Stimulated activated CD8-positive, alpha-beta memory T cell treated with anti-CD3 and anti-CD28 coated beads, Interleukin-2, amount 100 ng/mL, for 1 hour (primary cell): ENCODE results near the gene UPK3A.

Experiments used
- DNase-seq, 2 donors: peaks; one replicate each; pipeline ENCODE4 v3.0.0-alpha.2; 2020; ENCODE audit warnings: low read depth in 2 of 2

UPK3A gene

DNA sequence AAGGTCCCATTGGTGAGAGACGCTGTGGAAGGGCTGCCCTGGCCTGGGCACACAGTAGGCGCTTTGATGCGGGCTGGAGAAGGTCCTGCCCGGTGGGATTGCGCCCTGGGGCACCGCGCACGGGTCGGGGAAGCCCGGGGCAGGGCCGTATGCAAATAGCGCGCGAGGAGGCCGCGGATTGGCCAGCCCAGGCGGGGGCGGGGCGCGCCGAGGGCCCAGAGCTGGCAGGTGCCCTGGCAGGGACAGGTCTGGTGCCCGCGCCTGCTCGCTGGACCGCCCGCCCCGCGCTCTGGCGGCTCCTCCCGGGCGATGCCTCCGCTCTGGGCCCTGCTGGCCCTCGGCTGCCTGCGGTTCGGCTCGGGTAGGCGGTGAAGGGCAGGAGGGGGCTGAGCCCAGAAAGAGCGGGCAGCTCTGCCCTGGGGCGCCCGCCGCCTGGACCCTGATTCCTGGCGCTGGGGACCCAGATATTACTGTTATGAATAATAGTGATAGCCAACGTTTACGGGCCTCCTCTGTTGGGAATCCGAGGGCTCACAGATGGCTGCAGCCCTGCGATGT is at the start of gene UPK3A:
Gene UPK3A, plus strand, starts transcription at position 245 of the 558 bp plus-strand sequence. Its CDS starts 65 bp downstream, at position 310.
- DNase-seq = peak; percentile 24 to 43

DNA sequence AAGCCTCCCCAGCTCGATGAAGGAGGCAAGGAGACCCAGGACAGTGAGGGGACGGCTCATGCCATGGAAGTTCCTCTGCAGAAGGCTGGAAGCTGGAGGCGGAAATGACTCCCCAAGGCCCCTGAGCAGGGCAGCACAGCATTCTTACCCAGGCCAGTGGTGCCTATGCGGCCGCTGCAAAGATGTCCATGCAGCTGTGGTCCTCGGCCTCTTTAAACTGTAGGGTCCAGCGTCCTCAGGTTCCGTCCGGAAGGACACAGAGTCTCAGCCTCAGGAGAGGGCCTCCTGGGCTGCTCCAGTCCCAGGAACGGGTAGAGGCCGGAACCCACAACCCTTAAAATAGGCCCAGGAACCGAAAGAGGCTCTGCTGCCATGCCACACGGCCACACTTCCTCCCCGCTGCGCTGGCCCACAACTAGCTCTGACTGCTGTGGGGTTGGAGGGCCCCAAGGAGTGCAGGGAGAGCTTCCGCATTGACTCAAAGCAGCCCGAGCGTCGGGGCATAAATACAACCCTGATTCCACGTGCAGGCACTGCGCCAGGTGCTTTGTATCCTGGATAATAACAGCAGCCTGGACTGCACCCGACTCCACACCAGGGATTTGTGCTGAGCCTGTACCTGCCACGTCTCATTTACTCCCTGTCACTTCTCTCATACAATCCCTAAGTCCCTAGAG is 49.5 kb upstream of the UPK3A start:
- no peak for DNase-seq

DNA sequence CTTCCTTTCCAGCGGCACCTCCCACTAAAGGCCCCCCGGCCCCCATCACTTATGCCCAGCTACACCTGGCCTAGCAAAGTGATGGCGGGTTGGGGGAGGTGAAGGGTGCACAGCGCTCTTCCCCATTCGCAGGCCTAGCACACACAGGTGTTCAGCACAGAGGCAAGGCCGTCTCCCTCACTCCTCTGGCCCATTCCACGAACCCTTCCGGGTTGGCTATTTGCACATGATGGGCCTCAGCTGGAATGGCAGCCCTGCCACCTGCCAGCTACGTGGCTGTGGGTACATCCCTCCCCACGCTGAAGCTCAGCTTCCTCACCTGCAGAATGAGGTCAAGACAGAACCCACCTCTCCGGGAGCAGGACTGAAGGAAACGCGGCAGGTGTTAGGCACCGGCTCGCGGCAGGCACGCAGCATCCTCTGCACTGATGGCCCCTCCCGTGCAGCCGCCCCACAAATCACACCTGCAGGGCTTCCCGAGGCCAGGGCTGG is 48.9 kb upstream of the UPK3A start:
- DNase-seq = no peak

DNA sequence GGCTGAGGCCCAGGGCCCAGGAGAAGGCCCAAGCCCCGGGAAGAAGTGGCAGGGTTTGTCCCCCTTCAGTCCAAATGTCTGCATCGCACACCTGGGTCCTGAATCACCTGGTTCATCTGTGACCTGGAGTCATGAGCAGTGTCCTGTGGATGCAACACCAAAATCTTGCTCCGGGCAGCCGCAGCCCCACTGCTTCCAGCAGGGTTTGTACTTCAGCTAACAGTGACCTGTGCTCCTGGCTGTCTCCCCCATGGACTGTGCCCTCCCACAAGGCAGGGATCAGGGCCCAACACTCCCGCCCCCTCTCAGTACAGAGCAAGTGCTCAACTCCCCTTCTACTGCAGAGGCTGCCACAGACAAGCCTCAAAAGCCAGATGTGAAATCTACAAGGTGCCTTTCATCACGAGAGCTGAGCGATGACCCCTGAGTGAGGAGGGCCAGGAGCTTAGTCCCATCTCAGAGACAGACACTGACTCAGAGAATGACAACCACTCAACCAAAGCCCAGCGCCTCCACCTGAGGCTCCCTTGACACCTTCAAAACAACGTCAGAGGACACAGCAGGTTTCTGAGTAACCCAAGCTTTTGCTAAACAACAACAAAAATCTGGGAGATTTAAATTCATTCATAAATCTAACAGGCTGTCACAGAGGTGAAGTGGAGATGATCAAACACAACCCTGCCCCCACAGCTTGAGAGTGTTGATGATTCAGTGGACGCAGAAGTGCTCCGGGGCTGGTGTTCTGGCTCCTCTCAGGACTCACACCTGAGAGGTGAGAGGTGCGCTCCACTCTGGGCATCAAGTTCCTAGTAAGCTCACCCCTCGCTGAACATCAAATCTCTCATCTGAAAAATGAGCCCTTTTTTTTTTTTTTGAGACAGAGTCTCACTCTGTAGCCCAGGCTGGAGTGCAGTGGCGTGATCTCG is 47.4 kb upstream of the UPK3A start:
- no peak for DNase-seq

DNA sequence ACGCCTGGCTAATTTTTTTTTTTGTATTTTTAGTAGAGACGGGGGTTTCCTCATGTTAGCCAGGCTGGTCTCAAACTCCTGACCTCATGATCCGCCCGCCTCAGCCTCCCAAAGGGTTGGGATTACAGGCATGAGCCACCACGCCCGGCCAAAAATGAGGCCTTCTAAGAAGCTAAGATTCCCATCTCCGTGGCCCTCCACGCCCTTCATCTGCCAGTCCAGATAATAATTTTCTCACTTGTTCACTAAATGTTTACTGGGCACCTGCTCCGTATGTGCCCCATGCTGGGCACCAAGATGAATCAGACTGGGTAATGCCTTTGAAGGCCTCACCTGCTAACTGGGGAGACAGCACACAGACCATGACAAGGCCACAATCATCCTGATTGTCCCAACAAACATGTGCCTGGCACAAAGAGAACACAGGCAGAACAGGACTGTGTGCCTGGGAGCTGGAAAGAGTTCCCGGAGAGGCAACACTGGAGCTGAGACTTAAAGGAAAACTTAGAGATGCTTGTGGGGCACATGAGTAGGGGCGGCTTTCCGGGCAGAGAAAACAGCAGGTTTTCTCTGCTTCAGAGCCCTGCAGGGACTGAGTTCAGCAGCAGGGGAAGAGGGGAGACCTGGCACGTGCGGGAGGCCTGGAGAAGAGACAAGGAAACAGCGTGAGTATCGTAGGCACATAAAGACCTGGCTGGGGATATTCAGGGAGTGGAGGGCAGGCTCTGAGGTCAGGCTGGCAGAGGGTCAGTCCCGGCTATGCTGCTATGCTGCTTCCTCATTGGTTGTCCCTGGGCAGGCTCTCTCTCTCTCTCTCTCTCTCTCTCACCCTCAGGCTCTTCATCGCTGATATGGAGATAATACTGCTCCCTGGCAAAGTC is 46.4 kb upstream of the UPK3A start:
- no peak for DNase-seq

DNA sequence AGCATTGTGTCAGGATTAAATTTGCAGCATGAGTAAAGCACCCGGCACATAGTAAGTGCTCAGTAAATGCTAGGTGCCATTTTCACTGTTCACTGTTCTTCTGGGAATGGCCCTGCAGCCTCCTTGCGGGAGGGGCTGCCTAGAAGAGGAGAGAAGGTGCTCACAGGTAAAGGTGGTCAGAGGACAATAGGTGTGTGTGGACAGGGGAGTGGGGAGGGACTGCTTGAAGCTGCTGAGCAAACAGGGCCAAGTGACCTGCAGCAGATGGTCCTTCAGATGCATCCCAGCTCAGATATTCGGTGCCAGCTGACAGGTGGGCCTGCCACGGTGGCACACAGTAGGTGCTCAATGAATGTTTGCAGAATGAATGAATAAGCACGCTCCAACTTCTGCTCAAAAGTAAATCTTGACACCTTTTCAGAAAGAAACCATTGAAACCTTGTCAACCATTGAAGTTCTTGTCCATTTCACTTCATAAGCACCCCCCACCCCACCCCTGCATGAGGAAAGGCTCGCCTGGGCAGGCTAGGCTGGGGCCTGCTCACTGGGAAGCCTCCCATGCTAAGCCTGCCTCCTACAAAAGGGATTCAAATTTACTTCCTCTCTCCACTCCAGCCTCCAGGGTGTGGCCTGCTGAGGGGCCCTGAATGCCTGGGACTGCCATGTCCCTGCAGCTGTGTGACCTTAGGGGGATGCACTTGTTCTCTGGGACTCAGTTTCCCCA is 45.6 kb upstream of the UPK3A start:
- DNase-seq = no peak

DNA sequence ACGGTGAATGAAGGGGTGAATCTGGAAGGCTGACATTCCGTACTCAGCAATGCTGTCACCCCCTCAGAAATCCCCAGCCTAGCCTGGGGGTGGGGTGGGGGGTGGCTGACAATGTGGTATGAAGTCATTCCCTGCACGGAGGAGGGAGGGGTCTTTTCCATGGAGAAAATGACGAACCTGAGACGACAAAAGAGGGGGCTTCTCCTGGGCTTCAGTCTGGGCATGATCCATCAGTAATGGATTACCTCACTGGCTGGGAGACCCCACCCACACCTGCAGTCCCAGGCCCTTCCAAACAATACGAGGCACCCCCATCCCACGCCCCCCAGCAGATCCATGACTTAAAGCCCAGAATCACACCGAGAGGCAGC is 45.1 kb upstream of the UPK3A start:
- DNase-seq = no peak

DNA sequence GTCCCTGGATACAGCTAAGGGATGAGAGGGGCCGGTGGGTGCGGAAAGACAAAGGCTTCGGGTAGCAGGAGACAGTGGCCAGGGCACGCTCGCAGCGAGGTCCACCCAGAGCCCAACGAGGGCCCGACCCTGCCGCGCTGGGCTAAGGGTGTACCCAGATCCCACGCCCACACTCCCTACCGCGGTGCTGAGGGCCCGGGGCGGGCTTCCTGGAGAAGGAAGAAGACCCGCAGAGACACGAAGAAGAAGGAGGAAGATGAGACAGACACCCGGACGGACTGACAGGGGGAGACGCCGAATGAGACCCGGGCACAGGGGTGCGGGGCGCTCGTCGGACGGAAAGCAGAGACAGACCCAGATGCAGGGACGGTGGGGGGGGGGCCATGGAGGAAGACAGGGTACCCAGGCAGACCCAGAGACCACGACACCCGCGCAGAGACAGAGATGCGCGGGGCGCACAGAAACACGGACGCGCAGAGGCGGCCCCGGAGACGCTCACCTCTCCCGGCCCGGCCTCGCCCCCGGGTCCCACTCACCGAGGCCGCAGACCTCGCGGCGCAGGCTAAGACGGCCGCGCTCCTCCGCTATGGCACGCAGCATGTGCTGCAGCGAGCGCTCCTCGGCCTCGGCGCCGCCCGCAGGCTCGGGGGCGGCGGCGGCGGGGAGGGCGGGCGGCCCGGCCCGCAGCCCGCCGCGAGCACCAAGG is 44.5 kb upstream of the UPK3A start:
- DNase-seq = no peak

DNA sequence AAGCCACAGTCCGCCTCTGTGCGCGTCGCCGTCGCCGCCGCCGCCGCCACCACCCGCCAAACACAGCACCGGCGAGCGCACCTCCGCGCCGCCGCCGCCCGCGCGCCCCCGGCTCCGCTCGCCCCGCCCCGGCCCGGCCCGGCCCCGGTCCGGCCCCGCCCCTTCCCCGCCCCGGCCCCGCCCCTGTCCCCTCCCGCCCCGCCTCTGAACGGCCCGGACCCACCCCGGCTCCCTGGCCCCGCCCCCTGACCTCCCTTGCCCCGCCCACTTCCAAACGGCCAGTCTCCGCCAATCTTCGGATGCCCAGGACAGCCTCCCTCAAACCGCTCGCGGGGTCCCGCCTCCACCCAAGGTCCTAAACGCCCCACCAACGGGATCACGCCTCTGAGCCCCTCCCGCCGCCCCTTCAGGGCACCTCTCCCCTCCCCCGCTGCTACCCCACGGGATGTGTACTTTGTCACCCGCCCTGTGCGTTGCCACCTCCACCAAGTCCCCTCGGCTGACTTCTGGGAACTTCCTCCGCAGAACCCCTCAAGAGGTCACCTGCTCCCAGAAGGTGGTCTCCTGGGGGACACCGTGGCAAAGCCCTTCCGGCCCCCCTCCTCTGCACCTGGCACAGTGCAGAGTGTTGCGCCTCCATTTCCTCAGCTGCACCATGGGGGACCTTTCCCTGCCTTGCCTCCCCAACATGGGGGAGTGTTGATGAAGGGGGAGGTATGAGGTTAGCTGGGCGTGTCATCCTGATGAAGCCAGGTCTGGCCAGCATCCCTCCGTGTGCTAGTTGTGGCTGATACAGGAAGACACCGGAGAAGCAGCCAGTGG is 43.7 kb upstream of the UPK3A start, which contains the start of gene KIAA0930:
Gene KIAA0930, minus strand, starts transcription at position 85 of the 822 bp plus-strand sequence. CDS start 191 bp downstream, outside the sequence.
- DNase-seq = peak; percentile 73 to 74

DNA sequence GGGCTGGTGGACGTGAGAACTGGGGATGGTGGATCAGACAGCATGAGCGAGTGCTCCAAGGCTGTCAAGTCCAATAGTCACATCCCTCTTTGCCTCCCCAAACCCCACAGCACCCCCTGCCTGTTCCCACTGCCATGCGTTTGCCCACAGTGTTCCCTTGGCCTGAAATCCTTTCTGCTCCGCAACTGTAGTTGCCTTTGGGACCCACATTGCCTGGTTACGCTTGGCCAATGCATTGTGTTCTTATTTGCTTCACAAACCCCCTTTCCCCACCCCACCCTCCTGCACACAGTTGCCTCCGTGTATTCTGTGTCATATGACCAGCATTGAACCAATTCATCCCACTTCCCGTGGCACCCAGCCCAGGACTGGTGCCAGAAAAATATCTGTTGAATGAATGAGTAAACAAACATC is 42.0 kb upstream of the UPK3A start:
- DNase-seq = no peak

DNA sequence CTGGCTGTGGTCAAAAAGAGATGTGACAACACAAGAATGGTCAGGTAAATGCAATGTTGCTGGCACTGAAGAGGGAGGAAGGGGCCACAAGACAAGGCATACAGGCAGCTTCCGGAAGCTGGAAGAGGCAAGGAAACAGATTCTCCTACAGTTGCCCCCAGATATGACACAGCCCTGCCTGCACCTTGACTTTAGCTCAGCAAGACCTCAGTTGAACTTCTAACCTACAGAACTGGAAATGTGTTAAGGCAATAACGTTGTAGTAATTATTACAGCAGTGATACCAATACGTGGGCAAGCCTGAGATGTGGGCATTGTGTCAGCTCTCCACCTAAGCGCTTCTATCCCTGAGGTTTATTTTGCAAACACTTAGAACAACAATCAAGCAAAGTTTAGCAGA is 39.8 kb upstream of the UPK3A start:
- no peak for DNase-seq

DNA sequence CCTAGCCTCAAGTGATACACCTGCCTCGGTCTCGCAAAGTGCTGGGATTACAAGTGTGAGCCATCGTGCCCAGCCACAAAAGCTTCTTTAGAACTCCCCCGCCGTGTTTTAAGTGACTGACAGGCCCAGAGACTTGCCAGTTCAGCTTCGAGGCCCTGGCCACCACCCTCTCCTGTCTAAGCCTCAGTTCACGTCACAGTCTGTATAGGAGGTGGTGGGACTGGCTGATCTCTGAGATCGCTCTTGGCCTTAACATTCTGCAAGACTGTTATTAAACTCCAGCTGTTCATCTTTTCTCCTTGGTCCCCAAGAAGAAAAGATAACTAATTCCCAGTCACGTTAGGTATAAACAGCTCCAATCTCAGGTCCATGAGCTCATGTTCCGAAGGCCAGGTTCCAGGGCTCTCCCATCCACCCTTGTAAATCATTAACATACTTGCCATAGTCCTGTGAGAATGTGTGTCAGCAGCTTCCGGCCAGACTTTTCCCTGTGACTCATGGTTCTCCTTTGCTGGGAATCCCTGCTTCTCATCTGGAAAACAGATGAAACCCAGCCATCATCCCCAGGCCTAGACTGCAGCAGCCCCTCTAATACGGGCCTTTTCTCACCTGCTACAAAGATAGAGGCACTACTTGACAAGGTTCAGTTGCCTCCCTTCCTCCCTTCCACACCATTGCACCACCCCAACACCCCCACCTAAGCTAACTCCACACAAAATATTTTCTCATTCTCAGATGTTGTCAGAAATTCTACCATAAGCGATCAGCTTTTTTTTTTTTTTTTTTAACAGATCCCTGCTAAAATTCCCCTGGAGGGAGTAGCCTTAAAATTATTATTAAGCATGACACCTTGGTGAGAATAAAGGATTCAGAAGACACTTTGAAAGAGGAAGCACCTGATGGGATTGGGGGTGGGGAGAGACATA is 38.4 kb upstream of the UPK3A start:
- no peak for DNase-seq

DNA sequence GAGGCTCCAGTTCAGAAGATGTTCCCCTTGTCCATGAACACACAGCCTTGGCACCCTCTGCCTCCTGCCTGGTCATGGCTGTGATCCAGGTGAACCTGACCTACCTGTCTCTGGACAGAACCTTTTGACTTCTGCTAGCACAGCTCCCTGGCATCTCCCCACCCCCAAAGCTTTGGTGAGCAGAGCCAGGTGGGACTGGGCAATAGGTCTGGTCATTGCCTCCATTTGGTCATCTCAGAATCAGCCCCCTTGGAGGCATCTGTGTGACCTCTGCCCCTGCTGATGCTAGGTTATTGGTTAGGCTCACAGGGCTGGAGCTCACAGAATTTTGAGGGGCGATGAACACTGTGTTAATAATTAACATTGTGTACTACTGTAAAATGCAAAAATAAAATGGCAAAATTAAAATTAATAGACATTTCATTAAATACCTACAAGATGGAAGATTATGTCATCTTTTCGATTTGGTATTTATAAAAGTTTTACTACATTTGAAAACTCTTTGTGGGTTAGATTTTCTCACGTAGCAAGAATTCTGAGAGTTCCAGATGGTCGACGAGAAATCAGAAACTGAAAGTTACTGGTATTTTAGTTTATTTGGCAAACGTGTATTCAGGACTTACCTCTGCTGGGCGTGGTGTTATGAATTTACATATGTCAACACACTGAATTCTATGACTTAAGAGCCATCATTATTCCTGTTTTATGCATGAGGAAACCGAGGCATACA is 35.8 kb upstream of the UPK3A start:
- DNase-seq = no peak

DNA sequence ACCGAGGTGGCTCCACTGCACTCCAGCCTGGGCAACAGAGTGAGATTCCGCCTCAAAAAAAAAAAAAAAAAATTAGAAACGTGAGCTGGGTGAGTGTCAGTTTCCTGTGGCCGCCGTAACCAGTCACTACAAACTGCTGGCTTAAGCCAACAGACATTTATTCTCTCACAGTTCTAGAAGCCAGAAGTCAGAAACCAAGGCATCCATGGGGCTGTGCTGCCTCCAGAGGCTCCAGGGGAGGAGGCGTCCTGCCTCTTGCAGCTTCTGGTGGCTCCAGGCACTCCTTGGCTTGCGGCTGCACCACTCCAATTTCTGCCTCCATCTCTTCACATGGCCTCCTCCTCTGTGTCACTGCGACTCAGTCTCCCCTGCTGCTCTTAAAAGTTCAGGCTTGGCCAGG is 32.9 kb upstream of the UPK3A start:
- no peak for DNase-seq

DNA sequence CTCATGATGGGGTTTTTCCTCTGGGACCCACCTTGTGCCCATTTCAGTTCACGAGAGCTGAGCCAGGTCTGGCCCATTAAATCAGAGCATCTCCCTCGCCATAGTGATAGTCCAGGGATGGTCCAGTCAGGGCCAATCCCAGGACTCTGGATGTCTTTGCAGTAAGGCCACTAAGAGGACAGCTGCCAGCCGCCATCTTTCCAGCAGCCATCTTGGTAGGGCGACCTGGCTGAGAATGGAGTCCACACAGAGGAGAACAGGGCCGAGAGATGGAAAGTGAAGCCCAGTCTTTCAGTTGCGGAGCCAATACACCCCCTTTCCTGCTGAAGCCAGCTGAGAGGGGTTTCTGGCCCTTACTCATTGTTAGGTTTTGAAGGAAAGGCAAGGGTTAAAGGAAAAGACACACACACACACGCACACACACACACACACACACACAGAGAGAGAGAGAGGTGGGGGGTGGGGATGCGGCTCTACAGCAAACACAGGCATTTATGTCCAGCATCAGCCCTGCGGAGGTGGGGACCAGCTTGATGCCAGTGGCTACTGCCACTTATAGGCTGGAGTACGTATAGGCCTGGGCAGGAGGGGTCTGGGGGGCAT is 31.6 kb upstream of the UPK3A start:
- no peak for DNase-seq

DNA sequence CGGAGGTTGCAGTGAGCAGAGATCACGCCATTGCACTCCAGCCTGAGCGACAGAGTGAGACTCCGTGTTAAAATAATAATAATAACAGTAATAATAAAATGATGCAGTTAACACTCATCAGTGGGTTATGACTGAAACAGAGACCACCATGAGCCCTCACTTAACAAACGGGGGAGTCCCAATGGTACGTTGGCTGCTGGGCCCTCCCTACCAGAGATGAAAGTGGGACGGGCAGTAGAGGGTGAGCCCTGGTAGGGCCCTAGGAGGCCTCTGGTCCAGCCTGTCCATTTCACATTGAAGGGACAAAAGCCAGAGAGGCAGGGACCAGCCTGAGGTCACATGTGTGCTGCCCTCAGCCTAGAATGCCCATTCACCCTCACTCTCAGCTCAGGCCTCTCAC is 30.4 kb upstream of the UPK3A start:
- no peak for DNase-seq

DNA sequence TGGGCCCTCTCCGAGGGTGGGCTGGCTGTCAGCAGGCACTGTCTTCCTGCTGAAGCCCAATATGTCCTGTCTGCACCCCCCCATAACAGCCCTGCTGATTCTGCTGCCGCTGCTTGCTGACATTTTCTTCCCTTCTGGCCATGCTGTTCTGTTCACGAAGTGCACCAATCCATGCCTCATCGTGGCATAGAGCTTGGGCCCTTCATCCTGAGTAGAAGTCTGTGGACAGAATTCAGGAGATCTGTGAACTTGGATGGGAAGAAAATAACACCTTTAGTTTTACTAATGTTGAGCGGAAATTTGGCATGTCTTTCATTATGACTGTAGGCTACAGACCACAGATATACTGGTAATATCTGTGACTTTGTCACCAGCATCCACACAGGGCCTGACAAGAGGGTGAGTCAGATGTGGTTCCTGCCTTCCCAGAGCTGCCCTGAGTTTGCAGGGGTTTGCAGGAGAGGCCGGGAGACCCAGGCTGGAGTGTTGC is 29.9 kb upstream of the UPK3A start:
- DNase-seq = no peak
